C4-2B (cell line): Measurements from ENCODE around the gene PTRH1.

Experiments used
- CTCF ChIP-seq: fragments of 450-650 bp; conservative IDR thresholded peaks from 2 replicates; pipeline ENCODE4 v1.5.1; 2017; ENCODE audit warnings: mild to moderate bottlenecking
- ZFX ChIP-seq: fragments of 450-650 bp; IDR thresholded peaks from 2 replicates; pipeline ENCODE4 v1.6.1; 2017

GRCh38 chr9:127673234-127673633 is 42.2 kb downstream of the PTRH1 start:
- no peak for TF ChIP-seq CTCF
- no peak for TF ChIP-seq ZFX
